Stimulated activated CD8-positive, alpha-beta memory T cell treated with anti-CD3 and anti-CD28 coated beads, Interleukin-7, amount 100 ng/mL, for 1 hour (primary cell): Measurements from ENCODE around the gene FARS2.

Experiments used
- DNase-seq, 2 donors: peaks; one replicate each; pipeline ENCODE4 v3.0.0-alpha.2; 2020; ENCODE audit warnings: low read depth in 2 of 2

Gene FARS2

DNA sequence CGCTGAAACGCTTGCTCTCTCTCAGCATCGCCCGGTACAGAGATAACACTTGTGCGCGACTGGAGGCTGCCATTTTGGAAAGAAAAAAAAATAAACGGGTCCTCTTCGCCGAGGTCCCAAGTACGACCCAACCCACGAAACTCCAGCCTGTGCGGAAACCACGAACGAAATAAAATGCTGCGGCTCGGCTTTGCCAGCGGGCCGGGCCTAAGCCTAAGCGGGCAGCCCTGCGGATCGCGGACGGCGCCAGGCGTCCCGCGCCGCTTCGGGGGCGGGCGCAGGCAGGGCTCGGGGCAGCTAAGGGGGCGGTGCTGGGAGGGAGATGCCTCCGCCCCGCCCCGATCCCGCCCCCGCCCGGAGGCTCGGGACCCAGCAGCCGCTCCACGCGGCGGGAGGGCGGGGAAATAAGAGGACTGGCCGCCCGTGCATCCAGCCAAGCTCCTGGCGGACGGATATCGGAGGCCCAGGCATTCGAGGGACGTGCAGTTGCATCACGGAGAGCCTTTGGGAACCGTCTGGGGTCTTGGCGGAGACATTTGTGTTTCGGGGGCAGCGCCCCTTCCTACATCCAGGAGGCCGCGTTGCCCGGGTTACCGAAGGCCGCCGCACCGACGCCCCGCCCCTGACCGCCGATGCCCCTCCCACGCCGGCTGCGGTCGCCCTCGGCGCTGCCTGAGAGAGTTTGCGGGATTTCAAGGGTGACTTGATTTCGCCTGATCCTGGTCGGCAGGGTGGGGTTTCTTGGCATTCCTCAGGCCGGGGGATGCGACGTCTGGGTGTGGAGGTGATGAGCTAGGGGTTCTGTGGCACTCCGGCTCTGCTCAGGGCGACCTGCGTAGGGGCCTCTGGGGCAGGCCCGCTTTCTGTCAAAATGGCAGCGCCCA, at the start of gene FARS2, which contains the start of gene LYRM4:
Gene FARS2, plus strand, starts transcription at position 853 of the 884 bp plus-strand sequence.
Gene LYRM4, minus strand, starts transcription at position 290 of the 884 bp plus-strand sequence. Its CDS starts 217 bp downstream, at position 73.
- DNase-seq, result peak; percentile 78 to 85

DNA sequence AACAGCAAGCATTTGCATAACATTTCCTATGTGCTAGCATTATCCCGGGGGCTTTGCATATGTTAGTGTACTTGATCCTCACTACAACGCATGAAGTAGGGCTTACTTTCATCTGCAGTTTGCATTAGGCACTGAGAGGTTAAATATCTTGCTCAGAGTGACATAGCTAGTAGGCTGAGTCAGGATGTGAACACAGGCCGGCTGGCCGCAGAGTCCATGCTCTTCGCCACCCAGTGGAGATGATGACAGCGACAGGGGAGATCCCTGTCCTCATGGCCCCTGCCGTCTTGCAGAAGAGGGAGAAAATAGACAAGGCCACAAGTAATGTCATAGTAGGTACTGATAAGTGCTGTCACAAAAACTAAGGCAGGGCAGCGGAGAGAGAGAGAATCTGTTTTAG, 47.5 kb upstream of the FARS2 start:
- DNase-seq, result no peak

DNA sequence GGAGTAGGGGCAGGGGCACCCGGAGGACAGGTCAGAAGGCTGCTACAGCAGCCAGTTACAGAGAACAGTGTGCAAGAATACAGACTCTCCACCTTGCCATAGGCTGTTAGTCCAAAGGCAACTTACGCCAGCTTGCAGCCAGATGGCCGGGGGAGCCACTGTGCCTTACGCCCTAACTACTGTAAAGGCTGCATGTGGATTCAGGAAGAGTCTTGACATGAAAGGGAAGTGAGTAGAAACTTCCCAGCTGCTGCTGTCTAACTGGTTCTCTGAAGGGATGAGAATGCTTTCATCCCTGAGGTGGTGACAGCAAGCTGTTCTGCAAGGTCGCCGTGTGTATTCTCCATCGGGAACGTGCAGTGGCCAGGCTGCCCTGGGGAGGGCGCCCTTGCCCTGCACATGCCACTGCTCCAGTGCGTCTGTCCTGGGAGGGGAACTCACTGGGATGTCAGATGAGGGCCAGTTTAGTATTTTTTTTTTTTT, 46.7 kb upstream of the FARS2 start:
- no peak for DNase-seq

DNA sequence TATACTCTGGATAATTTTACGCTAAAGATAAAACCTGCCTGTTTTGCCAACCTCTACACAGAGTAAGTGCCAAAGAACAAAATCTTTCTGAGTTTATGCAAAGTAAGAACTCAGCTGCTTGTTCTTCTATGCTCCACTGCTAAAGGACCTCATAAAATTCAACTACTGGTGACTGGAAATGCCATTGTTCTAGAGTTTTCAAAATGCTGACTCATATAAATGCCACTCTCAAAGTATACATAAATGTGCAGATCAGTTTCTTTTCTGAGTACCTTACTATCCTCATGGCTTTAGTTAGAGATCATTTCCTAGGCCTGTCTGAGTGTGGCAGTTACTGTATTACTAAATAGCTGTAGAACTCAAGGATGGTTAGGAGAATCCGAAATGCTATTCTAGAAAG, 46.2 kb upstream of the FARS2 start:
- DNase-seq, result no peak

DNA sequence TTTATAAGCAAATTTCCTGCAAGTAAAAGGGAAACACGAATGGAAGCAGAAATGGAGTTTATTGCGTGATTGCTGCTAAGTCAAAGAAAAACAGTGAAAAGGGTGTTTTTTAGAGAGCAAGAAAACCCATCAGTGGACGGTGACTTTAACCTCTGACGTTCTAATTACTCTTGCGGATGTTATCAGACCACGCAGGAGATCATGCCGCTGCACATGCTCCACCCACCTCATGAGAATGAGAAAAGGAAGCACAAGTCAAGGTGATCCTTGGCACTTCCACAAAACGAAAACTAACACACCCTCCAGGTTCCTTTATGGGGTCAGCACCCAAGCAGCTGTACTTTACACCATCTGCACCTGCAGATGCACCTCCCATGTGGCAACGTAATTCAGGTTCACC, 45.5 kb upstream of the FARS2 start:
- no peak for DNase-seq

DNA sequence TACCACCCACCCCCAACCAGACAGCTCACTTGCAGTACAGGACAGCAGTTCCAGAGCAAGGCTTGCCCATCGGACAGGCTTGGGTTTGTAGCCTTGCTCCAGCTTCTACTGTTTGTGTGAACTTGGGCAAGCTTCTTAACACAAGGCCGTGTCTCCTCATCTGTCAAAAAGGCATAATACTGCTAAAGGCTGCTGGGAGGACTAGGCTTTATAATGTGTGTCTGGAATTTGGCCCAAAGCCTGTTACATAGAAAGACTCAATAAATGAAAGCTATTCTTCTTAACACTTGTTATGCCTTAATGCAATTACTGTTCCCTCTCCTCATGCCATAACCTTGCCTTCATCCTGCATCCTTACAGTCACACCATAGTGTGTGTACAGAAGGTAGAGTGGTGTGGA, 44.0 kb upstream of the FARS2 start:
- DNase-seq, result no peak

DNA sequence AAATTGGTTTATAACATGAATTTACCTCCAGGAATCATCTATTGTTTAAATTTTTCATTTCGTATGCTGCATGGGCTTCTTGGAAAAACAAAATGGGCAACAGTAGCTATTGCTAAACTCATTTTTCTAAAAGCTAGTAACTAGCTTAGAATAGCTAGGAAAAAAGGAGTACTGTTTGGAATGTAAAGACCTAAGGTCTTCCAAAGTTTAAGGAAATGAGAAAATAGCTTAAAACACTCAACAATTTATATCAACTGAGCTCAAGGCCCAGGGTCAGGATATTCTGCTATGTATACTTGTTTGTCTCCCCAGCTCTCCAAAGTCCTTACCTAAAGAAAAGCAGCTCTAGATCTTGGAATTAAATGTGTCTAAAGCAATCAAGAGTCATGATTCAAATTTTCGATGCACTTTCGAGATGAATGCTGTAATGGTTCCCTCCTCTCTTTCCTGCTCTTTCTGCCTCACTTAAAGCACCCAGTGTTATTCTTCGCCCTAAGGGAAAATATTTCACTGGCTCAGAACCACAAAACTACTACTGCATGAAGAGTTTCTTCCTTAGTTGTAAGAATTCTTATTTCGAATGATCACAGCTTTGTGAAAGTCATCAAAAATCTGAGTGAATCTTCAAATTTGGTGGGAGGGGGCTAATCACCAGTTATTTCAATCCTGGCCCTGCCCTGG, 42.2 kb upstream of the FARS2 start:
- DNase-seq, result no peak

DNA sequence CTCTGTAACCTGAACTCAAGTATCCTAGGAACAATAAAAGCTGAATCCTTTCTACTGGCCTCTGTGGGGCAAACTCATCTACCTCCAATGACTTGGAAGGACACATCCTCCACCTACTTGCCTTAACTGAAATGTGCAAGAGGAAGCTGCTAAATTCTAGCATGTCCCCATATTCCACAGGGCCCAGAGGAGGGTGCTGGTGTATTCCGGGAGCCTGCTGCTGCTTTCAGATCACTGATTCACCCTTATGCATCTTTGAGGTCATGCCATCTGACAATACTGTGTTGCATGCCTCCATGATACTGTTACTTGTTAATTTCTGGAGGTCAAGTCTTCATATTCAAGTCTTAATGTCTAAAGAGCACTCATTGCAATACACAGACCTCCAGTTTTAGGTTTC, 40.9 kb upstream of the FARS2 start:
- no peak for DNase-seq

DNA sequence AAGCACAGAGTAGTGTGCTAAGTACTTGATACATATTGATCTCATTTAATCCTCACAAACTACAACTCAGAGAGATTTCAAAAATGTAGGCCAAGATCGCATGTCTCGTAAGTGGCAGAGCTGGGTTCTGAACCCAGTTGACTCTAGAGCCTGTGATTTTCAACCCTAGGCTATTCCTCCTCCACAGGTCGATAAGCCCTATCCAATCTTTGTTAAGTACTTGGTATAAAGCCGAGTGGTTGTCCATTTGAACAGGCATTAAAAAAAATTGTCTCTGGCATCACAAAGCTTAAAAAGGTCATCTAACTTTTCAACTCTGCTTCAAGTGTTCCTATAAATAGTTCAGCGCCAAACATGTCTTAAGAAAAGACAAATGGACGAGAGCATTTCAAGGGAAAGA, 38.0 kb upstream of the FARS2 start:
- DNase-seq, result no peak

DNA sequence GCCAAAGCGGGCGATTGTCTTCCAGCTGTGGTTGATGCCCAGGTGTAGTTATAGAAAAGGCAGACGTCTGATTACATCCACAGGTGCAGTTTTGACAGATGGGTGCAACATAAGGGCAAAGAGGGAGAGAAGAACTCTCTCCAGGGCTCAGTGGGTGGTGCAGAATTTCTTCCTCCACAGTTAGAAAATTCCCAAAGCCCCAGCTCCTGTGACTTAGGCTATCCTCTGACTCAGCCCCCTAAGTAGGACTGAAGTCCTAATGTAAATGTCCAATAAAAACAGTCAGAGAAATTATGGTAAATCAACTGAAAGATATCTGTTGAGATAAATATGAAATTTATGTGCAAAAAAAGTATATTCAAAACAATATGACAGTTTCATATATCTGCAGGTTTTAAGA, 32.0 kb upstream of the FARS2 start:
- DNase-seq, result no peak

DNA sequence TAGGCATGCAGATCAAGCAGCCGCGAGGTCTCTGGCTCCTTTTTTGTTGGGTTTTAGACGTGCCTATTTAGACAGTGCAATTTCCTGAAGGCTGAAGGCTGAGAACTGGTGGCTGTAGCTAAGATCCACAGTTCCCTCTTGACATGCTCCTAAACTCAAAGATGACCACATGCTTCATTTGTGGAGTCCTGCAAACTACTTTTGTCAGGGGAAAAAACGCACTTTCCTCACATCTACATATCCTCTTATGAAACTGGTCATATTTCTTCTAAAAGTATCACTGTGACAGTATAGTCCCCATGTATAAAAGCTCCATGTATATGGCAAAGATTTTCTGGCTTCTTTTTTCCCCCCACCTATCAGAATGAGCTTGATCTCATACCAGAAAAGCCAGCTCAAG, 31.2 kb upstream of the FARS2 start:
- DNase-seq, result no peak

DNA sequence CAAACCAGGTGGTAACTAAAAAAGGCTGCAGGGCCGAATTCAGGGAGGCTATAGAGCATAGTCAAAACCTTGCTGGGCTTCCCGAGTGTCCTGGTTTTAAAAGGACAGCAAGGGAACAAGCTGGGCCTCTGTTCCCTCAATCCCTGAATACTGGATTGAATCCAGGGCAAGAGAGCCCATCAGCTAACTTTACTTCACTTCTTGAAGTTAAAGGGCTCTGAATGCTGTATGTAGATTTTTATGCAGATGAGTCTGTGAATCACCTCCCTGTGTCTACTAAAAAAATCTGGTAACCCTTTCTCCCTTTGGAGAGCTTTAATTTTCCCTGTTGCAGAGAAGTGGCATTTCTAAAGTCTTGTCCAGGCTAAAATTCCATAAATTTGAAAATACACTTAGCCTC, 30.0 kb upstream of the FARS2 start:
- DNase-seq, result no peak

DNA sequence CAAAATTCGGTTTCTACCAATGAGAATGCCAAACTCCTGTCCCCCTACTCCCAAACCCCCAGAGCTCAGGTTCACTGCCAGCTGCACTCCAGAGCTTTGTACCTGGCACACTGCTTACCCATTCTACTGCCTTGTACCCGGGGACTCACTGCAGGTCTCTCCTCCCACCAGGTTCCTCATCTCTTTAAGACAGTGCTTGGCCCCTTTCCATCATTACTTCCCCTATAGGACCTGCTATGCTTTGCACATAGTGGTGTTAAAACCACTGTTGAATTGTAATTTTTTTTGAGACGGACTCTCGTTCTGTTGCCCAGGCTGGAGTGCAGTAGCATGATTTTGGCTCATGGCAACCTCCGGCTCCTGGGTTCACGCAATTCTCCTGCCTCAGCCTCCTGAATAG, 26.4 kb upstream of the FARS2 start:
- no peak for DNase-seq

DNA sequence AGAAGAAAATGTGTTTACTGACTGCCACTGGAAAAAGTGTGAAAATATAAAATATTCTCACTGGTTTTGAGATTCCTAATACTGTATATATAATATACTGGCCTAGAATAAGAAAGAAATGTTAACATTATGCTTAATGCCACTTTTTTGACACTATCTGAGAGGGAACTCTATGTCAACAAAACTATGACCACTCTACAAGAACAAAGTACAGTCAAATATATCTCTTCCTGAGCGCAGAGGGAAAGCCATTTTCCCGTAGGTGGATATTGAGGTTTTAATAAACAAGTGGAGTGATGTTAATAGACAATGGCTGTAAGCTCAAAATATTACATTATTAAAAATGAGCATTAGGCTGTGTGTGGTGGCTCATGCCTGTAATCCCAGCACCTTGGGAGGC, 25.5 kb upstream of the FARS2 start:
- no peak for DNase-seq

DNA sequence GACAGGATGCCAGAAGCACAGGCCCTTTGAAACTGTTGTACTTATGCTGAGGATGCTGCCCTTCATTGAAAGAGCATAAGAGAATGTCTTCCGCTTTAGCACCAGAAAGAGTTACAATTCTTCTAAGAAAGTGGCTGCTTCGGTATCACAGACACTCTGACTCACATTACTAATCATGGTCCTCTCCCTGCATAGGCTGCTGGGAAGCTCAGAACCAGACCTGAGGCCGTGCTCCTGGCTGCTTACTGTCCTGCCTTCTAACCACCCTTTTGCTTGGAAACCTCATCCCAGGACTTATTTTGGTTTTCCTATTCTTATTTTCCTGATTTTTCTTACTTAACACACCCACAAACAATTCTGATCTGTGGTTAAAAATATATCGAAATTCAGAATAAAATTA, 23.5 kb upstream of the FARS2 start:
- DNase-seq, result no peak

DNA sequence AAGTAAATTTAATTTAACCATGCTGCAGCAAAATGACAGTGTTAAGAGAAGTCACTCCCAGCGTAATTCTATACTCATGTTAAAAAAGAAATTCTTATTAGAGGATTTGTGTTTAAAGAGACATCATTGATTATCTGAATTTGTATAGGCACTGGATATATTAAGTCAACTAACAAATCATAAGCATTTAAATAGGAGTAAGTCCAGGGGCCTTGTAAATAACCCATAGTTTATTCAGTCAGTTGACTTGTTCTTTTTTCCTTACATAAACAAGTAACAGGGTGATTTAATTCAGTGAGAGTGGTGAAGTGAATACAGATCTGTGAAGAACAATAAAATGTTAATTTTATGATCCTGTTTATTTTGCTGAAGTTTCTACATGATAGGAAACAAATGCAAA, 23.0 kb upstream of the FARS2 start:
- no peak for DNase-seq

DNA sequence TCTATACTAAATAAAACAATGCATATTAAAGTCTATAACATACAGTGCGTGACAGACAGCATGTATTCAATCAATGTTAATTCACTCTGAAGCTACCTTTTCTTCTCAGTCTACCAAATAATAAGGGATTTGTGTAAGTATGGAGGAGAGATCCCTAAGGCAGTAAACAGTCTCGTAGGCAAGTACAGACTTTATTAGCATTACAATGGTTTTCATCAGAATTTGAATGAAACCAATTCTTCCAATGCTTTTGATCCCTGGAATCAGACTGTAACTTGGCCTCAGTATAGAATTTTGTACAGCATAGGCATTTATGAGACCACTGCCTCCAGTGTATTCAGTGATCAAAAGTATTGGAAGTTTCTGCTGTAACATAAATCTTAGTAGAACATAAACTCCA, 20.1 kb upstream of the FARS2 start:
- DNase-seq, result no peak

DNA sequence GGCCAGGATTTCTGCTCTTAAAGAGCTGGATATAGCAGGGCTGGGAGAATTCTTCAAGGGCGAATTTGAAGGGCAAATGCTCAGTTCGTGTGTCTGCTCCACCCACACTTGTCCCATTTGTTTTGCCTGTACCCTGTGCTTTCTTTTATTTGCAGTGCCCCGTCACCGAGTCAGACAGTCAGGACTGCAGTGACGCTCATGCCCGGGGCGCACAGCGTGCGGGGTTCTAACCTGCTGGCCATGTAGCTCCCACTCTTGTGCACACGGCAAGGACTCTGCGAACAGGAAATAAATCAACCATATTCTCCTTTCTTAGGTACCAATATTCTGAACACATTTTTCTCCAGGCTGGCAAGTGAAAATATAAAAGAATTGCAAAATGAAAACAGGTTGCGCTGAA, 18.2 kb upstream of the FARS2 start:
- no peak for DNase-seq

DNA sequence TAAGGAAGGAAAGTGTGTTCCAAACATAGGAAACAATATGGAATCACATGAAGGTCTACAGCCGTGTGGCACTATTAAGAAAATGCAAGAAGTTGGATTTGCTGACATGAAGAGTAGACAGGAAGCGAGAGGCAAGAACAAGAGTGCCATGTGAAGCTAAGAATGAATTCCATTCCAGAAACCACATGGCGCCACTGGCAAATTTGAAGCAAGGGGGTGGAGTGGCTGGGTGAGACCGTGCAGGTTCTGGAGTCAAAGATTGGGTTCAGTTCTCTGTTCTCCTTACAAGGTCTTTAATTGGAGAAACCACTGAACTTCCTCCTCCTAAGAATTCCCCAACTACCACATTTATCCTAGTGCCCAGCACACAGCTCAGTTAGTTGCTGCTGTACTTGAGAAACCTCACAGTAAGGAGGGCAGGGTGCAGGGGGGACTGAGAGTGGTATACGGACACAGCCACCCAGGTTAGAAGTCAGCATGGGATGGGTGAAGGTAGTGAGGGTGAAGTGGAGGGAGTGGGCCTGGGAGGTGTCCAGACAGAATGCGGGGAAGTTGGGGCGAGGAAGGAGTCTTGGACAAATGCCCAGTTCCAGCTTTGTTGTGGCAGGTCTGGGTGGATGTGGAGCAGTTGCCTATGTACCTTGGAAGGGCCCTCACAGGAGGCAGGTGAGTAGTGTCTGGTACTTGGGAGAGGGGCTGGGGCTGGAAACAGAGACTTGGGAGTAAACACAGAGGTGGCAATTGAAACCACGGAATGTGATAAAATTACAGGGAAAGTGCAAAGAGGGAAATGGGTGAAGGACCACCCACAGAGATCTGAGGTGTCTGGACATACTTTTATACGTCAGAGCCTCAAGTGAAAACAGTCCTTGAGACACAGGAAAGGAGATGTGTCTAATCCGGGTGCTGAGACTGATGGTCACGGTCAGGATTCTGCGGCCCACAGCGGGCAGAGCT, 14.9 kb upstream of the FARS2 start:
- DNase-seq, result no peak

DNA sequence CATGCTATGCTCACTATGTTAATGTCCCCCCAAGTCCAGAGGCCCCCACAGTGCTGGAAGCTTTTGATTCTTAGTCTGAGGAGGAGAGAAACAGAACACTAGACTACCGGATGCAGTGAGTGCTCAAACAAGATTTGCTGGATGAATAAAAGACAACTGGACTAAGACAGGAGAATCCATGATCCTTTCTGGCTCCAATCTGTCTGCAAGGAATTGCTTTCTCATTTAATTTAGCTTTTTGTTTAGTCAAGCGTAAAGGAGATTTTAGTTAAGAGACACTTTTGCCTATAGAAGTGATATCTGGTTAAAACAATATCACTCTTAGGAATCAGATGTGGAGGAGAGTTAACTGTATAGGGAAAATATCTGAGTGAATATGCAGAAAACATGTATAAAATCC, 14.1 kb upstream of the FARS2 start:
- DNase-seq, result no peak

DNA sequence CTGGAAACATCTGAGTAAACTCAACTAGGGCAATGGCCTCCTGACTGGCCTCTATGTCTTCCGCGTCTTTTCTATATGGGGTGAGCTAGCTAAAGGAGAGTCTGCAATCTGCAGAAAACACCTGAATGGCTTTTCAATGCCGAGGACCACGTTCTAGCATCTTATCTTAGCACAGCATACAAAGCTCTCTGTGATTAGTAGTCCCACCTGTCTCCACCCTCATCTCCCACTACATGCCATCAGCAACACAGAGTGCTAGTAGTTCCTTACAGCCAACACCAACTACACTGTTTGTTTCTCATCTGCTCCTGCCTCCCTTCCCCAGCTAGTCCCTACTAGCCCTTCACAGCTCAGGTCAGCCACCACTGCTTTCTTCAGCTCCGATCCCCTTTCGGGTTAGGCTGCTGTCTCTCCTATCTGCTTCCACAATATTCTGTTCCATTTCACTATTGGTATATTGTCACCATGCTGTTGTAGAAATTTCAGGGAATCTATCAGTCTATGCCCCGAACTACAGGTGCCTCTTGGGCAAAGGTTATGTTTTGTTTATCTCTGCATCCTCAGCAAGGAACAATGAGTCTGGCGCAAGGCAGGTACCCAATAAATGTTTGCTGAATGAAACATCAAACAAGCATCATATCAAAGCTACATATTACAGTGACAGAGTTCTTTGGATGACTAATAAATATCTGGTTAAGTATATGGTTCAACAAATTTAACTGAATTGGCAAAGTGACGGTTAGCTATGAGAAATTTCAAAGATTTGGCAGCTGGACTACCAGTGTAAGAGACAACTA, 12.8 kb upstream of the FARS2 start:
- DNase-seq, result no peak
